WTC11 (cell line): ENCODE results near the gene NUDCD3. TPM values are rescaled to one million over a fixed set of nuclear protein-coding genes. Genes with fewer than 3 reads are reported as not detected.

Experiments used
- ATAC-seq: fragments of 200-7000 bp; cut with Tn5 transposase; 2 replicates; pipeline ENCODE4 v1.10.0; 2021; ENCODE audit warnings: mild to moderate bottlenecking, moderate library complexity
- CTCF ChIA-PET: fragments of 300-600 bp; sonication (Branson Sonifier 250); formaldehyde crosslinking; loops from one replicate; lab custom pipeline; 2021; ENCODE audit warnings: antibody characterized with exemption; lab: Charles Lee
- POLR2A ChIA-PET: fragments of 350-600 bp; sonication (Branson Sonifier 250); formaldehyde crosslinking; loops from one replicate; lab custom pipeline; 2021; ENCODE audit warnings: antibody characterized with exemption; lab: Charles Lee
- DNase-seq: peaks from one replicate; pipeline ENCODE4 v3.0.0; 2021; ENCODE audit warnings: low spot score
- H3K27ac Mint-ChIP-seq: 2 replicates; pipeline ENCODE4 v1.8.0; 2021; ENCODE audit warnings: mixed read lengths
- H3K27me3 Mint-ChIP-seq: 2 replicates; pipeline ENCODE4 v1.8.0; 2021; ENCODE audit warnings: low read depth, mild to moderate bottlenecking, moderate library complexity, mixed read lengths
- H3K36me3 Mint-ChIP-seq: 2 replicates; pipeline ENCODE4 v1.8.0; 2021; ENCODE audit warnings: mixed read lengths
- H3K4me1 Mint-ChIP-seq: 2 replicates; pipeline ENCODE4 v1.8.0; 2022; ENCODE audit warnings: mixed read lengths
- H3K4me3 Mint-ChIP-seq: 2 replicates; pipeline ENCODE4 v1.8.0; 2021; ENCODE audit warnings: mild to moderate bottlenecking, moderate library complexity, mixed read lengths
- H3K9me3 Mint-ChIP-seq: 2 replicates; pipeline ENCODE4 v1.8.0; 2021; ENCODE audit warnings: mixed read lengths
- E2F1 ChIP-seq: sonication (generic); formaldehyde crosslinking; IDR thresholded peaks from 2 replicates; pipeline ENCODE4 v1.8.0; 2022; ENCODE audit warnings: mild to moderate bottlenecking, missing genetic modification reagents
- ELF4 ChIP-seq: sonication (generic); formaldehyde crosslinking; IDR thresholded peaks from 2 replicates; pipeline ENCODE4 v1.8.1; 2022; ENCODE audit warnings: low read depth, mild to moderate bottlenecking, moderate library complexity, missing genetic modification reagents
- EMX1 ChIP-seq: fragments of 250-450 bp; sonication (Bioruptor Pico); IDR thresholded peaks from 2 replicates; pipeline ENCODE4 v1.8.0; 2021; ENCODE audit warnings: mild to moderate bottlenecking
- GRHL2 ChIP-seq: fragments of 250-450 bp; sonication (Bioruptor Pico); IDR thresholded peaks from 2 replicates; pipeline ENCODE4 v1.8.0; 2022; ENCODE audit warnings: mild to moderate bottlenecking, moderate library complexity; ENCODE audit not compliant: insufficient replicate concordance, severe bottlenecking
- NFE2L1 ChIP-seq: sonication (generic); formaldehyde crosslinking; IDR thresholded peaks from 2 replicates; pipeline ENCODE4 v1.8.1; 2023; ENCODE audit warnings: missing genetic modification reagents
- SOX15 ChIP-seq: fragments of 250-450 bp; sonication (Bioruptor Pico); IDR thresholded peaks from 2 replicates; pipeline ENCODE4 v1.9.0; 2021; ENCODE audit warnings: mild to moderate bottlenecking
- TEAD4 ChIP-seq: sonication (generic); formaldehyde crosslinking; IDR thresholded peaks from 2 replicates; pipeline ENCODE4 v1.8.0; 2022; ENCODE audit warnings: mild to moderate bottlenecking, missing genetic modification reagents
- ZNF121 ChIP-seq: sonication (generic); formaldehyde crosslinking; IDR thresholded peaks from 2 replicates; pipeline ENCODE4 v1.8.0; 2023; ENCODE audit warnings: missing genetic modification reagents
- ZNF138 ChIP-seq: sonication (generic); formaldehyde crosslinking; conservative IDR thresholded peaks from 2 replicates; pipeline ENCODE4 v1.8.1; 2022; ENCODE audit warnings: mild to moderate bottlenecking, moderate library complexity, missing genetic modification reagents
- ZNF219 ChIP-seq: sonication (generic); formaldehyde crosslinking; IDR thresholded peaks from 2 replicates; pipeline ENCODE4 v1.8.0; 2023; ENCODE audit warnings: missing genetic modification reagents, mild to moderate bottlenecking, borderline replicate concordance
- ZNF532 ChIP-seq: fragments of 250-450 bp; sonication (Bioruptor Pico); IDR thresholded peaks from 2 replicates; pipeline ENCODE4 v1.9.0; 2021; ENCODE audit warnings: mild to moderate bottlenecking, borderline replicate concordance
- total RNA-seq: library from RNA; stranded (reverse); gene quantifications from 3 replicates; pipeline ENCODE4 v1.2.3, GENCODE V29; 2021
- TF ChIP-seq, protein P1 (sequence below): sonication (generic); formaldehyde crosslinking; IDR thresholded peaks from 2 replicates; pipeline ENCODE4 v1.8.0; 2022; ENCODE audit warnings: missing genetic modification reagents
- TF ChIP-seq, protein P2 (sequence below): fragments of 250-450 bp; sonication (Bioruptor Pico); IDR thresholded peaks from 2 replicates; pipeline ENCODE4 v1.9.0; 2021; ENCODE audit warnings: mild to moderate bottlenecking
- TF ChIP-seq, protein P3 (sequence below): sonication (generic); formaldehyde crosslinking; IDR thresholded peaks from 2 replicates; pipeline ENCODE4 v1.8.1; 2022; ENCODE audit warnings: mild to moderate bottlenecking, moderate library complexity, missing genetic modification reagents
- TF ChIP-seq, protein P4 (sequence below): sonication (generic); formaldehyde crosslinking; IDR thresholded peaks from 2 replicates; pipeline ENCODE4 v1.8.0; 2023; ENCODE audit warnings: missing genetic modification reagents
- TF ChIP-seq, protein P5 (sequence below): sonication (generic); formaldehyde crosslinking; IDR thresholded peaks from 2 replicates; pipeline ENCODE4 v1.8.0; 2023; ENCODE audit warnings: mild to moderate bottlenecking, missing genetic modification reagents
- TF ChIP-seq, protein P6 (sequence below): fragments of 250-450 bp; sonication (Bioruptor Pico); IDR thresholded peaks from 2 replicates; pipeline ENCODE4 v1.9.0; 2021; ENCODE audit warnings: mild to moderate bottlenecking

The NUDCD3 gene
- total RNA-seq, 1 experiment from 2014 or later: 71.8 TPM

DNA sequence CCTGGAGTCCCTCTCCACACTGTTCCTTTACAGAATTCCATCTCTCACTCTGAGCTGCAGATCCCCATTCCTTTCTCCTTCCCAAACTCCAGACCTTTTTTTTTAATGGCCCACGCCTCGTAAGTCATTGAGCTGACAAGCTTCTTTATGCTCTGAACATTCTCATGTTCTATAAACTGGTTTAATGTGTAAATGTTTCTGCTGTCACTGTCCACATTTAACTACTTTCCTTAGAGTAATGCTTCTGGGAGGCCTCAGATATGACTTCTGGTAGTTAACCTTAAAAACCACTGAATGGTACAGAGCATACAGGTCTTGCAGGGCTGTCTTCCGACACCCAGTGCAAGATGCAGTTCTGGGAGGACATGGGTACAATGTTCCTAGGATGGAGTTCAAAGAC, 94.0 kb downstream of the NUDCD3 start (continued):
- TF ChIP-seq, protein P1, sequence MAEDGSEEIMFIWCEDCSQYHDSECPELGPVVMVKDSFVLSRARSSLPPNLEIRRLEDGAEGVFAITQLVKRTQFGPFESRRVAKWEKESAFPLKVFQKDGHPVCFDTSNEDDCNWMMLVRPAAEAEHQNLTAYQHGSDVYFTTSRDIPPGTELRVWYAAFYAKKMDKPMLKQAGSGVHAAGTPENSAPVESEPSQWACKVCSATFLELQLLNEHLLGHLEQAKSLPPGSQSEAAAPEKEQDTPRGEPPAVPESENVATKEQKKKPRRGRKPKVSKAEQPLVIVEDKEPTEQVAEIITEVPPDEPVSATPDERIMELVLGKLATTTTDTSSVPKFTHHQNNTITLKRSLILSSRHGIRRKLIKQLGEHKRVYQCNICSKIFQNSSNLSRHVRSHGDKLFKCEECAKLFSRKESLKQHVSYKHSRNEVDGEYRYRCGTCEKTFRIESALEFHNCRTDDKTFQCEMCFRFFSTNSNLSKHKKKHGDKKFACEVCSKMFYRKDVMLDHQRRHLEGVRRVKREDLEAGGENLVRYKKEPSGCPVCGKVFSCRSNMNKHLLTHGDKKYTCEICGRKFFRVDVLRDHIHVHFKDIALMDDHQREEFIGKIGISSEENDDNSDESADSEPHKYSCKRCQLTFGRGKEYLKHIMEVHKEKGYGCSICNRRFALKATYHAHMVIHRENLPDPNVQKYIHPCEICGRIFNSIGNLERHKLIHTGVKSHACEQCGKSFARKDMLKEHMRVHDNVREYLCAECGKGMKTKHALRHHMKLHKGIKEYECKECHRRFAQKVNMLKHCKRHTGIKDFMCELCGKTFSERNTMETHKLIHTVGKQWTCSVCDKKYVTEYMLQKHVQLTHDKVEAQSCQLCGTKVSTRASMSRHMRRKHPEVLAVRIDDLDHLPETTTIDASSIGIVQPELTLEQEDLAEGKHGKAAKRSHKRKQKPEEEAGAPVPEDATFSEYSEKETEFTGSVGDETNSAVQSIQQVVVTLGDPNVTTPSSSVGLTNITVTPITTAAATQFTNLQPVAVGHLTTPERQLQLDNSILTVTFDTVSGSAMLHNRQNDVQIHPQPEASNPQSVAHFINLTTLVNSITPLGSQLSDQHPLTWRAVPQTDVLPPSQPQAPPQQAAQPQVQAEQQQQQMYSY: no peak
- TF ChIP-seq E2F1 (CRISPR knock-in tag): no peak
- TF ChIP-seq EMX1 (CRISPR knock-in tag): no peak
- TF ChIP-seq GRHL2 (CRISPR knock-in tag): no peak
- TF ChIP-seq, protein P2, sequence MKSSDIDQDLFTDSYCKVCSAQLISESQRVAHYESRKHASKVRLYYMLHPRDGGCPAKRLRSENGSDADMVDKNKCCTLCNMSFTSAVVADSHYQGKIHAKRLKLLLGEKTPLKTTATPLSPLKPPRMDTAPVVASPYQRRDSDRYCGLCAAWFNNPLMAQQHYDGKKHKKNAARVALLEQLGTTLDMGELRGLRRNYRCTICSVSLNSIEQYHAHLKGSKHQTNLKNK: no peak
- TF ChIP-seq SOX15 (CRISPR knock-in tag): no peak
- no peak for TF ChIP-seq NFE2L1
- TF ChIP-seq ELF4: no peak
- TF ChIP-seq ZNF532: no peak
- TF ChIP-seq, protein P3, sequence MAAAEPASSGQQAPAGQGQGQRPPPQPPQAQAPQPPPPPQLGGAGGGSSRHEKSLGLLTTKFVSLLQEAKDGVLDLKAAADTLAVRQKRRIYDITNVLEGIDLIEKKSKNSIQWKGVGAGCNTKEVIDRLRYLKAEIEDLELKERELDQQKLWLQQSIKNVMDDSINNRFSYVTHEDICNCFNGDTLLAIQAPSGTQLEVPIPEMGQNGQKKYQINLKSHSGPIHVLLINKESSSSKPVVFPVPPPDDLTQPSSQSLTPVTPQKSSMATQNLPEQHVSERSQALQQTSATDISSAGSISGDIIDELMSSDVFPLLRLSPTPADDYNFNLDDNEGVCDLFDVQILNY (CRISPR knock-in tag): no peak
- TF ChIP-seq, protein P4, sequence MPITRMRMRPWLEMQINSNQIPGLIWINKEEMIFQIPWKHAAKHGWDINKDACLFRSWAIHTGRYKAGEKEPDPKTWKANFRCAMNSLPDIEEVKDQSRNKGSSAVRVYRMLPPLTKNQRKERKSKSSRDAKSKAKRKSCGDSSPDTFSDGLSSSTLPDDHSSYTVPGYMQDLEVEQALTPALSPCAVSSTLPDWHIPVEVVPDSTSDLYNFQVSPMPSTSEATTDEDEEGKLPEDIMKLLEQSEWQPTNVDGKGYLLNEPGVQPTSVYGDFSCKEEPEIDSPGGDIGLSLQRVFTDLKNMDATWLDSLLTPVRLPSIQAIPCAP (CRISPR knock-in tag): no peak

DNA sequence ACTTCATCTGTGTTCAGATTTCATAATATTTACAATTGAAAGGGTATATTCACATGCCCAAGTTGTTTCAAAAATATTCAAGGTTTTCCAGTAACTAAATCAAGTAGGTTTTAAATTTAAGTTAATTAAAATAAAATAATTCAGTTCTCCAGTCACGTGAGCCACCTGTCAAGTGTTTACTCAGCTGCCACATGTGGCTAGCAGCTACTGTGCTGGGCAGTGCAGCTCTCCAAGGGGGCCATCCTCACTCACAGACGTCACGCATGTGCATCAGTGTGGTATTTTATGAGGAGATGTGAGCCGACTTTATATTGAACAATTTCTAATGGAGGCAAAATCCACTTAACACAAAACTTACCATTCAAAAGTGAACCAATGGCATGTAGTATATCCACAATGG, 95.4 kb downstream of the NUDCD3 start:
- POLR2A ChIA-PET: no interaction called here
- H3K36me3 Mint-ChIP-seq: peaks cover 15% of the 10 kb centered on the region
- CTCF ChIA-PET: interaction anchor here (1.4 kb wide), 1 partner anchor 47 kb away, joined by 3 read pairs; no protein-coding TSS in a partner anchor
- TF ChIP-seq ZNF138 (CRISPR knock-in tag) (no peak), TEAD4 (CRISPR knock-in tag) (no peak), ZNF219 (CRISPR knock-in tag) (no peak), ZNF121 (CRISPR knock-in tag) (no peak)
- TF ChIP-seq, protein P5, sequence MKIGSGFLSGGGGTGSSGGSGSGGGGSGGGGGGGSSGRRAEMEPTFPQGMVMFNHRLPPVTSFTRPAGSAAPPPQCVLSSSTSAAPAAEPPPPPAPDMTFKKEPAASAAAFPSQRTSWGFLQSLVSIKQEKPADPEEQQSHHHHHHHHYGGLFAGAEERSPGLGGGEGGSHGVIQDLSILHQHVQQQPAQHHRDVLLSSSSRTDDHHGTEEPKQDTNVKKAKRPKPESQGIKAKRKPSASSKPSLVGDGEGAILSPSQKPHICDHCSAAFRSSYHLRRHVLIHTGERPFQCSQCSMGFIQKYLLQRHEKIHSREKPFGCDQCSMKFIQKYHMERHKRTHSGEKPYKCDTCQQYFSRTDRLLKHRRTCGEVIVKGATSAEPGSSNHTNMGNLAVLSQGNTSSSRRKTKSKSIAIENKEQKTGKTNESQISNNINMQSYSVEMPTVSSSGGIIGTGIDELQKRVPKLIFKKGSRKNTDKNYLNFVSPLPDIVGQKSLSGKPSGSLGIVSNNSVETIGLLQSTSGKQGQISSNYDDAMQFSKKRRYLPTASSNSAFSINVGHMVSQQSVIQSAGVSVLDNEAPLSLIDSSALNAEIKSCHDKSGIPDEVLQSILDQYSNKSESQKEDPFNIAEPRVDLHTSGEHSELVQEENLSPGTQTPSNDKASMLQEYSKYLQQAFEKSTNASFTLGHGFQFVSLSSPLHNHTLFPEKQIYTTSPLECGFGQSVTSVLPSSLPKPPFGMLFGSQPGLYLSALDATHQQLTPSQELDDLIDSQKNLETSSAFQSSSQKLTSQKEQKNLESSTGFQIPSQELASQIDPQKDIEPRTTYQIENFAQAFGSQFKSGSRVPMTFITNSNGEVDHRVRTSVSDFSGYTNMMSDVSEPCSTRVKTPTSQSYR: no peak
- TF ChIP-seq, protein P6, sequence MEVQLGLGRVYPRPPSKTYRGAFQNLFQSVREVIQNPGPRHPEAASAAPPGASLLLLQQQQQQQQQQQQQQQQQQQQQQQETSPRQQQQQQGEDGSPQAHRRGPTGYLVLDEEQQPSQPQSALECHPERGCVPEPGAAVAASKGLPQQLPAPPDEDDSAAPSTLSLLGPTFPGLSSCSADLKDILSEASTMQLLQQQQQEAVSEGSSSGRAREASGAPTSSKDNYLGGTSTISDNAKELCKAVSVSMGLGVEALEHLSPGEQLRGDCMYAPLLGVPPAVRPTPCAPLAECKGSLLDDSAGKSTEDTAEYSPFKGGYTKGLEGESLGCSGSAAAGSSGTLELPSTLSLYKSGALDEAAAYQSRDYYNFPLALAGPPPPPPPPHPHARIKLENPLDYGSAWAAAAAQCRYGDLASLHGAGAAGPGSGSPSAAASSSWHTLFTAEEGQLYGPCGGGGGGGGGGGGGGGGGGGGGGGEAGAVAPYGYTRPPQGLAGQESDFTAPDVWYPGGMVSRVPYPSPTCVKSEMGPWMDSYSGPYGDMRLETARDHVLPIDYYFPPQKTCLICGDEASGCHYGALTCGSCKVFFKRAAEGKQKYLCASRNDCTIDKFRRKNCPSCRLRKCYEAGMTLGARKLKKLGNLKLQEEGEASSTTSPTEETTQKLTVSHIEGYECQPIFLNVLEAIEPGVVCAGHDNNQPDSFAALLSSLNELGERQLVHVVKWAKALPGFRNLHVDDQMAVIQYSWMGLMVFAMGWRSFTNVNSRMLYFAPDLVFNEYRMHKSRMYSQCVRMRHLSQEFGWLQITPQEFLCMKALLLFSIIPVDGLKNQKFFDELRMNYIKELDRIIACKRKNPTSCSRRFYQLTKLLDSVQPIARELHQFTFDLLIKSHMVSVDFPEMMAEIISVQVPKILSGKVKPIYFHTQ (CRISPR knock-in tag): no peak

More for the DNA sequence above, 95.4 kb downstream of the NUDCD3 start:
- Mint-ChIP-seq H3K27me3 (no peaks in the 10 kb centered on the region), H3K27ac (no peak overlapping the region), H3K4me1 (no peaks in the 10 kb centered on the region), H3K4me3 (no peak overlapping the region), H3K9me3 (no peaks in the 10 kb centered on the region)
- ATAC-seq (no peak), DNase-seq (no peak)
